GM23248 (cell line): Measurements from ENCODE around the gene MMP7.

Experiments used
- EZH2 ChIP-seq: fragments of 200-600 bp; sonication (generic); IDR thresholded peaks from 2 replicates; pipeline ENCODE4 v1.6.1; 2018; ENCODE audit warnings: antibody characterized with exemption, mild to moderate bottlenecking; ENCODE audit not compliant: insufficient read depth, poor library complexity, severe bottlenecking
- EZH2phosphoT487 ChIP-seq: fragments of 200-600 bp; sonication (generic); IDR thresholded peaks from 2 replicates; pipeline ENCODE4 v1.6.1; 2018; ENCODE audit warnings: antibody characterized with exemption, moderate library complexity, mild to moderate bottlenecking, low read depth; ENCODE audit not compliant: insufficient read depth

DNA sequence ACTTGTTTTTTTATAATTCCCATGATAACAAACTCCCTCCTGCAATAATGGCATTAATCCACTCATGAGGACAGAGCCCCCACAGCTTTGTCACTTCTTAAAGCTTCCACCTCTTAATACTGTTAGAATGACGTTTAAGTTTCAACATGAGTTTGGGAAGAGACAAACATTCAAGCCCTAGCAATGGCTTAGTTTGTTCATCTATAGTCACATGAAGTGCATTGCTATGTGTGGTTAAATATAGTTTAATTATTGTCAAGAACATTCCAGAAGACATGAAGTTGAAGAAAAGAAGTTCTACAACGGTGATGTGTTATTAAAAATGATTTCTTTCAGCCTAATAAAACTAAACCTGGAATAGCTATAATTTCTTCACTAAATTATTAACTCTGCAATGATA is 30.6 kb downstream of the MMP7 start:
- no peak for TF ChIP-seq EZH2
- TF ChIP-seq EZH2phosphoT487: no peak
